DLD1 (cell line): ENCODE results near the gene RET.
"Not testable (repeated sequence)": the region's sequence is repeated elsewhere in the genome, so short reads cannot be mapped to it uniquely, and the experiment has no call there.

ENCODE experiments used
- in situ Hi-C: cut with HindIII; loops from 2 replicates; pipeline ENCODE4 v1.10.0; 2017; ENCODE audit warnings: low sequenced_read_pairs

The RET gene

DNA sequence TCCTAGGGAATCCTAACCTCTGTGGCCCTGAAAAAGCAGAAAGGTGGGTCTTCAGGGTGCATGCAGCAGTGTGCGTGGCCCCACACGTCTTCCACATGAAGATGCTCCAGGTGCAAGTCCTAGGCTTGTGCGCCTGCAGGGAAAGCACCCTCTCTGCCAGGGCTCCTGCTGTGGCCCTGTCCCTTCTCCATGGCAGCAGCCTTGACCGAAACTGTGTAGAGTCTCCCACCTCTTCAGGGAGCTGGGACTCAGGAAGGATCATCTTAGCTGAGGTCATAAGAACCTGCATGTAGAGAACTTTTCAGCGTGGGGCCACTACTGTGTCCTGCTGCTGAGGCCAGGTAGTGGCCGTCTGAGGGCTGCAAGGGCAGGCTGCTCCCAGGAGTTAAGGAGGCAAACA, 55.0 kb downstream of the RET start:
- in situ Hi-C loops, result no loop called here

DNA sequence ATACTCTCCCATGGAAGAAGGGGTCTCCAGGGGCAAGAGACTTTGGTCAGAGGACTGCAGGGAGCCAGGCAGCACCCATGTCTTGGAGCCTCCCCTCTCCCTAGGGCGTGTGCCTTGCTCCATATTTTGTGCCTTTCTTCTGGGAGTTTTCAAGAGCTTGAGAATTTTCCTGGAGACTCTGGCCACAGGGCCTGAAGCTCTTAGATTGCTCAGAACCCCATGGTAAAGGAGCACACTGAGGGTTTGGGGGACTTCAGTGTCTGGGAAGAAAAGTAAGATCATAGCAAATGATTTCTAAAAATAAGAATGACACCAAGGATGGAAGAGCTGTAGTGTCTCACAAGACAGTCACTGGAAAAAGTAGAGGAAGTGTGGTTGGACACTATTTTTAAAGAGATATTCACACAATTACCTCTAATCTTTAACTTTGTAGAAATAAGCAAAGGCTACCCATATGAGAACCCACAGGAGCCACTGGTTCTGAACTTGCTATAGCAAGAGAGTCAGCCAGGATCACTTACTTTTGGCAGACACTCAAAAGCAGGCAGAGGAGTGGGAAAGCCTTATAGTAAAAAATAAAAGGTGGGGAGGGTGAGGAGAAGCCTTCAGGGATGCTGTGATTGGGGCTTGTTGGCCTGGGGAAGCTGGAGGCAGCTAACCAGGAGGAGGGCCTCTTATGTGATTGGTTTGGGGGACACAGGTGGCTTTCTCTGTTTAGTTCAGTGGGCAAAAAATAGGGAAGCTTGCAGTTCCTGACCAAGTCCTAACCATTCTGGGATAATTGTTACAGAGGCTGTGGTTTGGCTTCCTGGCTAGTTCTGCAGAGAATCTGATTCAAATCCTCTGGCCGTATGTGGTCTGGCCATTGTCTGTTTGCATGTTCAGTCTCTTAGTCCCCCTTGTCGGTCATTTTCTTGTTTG, 56.3 kb downstream of the RET start:
- in situ Hi-C loops, result no loop called here

DNA sequence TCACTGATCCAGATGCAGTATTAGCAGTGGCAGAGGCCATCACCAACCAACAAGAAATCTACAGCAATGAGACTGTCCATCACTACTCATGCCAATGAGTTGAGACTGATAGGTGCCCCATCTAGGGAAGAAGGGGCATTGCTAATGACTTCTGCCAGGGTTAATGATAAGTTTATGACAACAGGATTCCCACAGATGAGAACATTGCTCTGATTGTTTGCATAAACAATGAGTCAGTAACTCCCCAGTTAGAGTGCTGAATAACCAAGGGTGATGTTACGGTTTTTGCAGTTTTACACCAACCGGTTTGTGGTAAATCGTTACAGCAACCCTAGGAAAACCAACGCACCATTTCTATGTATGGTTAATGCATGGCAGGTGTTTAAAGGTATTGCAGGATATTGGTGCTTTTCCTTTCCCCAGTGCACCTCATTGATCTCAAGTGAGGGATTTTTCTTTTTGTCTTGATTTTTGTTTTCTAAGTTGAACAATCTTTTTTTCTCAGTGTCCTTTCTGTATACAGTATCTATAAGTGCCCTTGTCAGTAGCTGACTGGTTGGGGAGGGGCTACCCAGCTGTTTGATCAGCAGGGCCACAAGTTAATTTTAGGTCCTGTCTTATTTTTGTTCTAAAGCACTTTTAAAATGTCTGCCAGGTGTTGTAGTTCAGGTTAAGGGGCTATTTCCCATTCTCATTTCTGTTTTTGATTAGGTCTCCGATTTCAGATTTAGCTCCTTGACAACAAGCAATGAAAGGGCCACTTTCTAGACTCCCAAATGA, 57.4 kb downstream of the RET start:
- in situ Hi-C loops, result no loop called here

DNA sequence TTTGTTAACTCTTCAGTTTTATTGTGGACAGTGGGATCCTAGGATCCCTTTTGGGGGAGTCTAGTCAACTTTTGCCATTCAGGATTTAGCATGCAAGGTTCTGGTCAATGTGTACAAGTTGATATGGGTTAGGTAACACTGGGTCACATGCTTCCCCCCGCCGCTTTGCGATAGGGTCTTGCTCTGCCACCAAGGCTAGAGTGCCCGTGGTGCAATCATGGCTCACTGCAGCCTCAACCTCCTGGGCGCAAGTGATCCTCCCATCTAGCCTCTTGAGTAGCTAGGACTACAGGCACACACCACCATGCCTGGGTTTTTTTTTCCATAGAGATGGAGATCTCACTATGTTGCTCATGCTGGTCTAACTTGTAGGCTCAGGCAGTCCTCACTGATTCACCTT, 58.2 kb downstream of the RET start:
- in situ Hi-C loops, result no loop called here

DNA sequence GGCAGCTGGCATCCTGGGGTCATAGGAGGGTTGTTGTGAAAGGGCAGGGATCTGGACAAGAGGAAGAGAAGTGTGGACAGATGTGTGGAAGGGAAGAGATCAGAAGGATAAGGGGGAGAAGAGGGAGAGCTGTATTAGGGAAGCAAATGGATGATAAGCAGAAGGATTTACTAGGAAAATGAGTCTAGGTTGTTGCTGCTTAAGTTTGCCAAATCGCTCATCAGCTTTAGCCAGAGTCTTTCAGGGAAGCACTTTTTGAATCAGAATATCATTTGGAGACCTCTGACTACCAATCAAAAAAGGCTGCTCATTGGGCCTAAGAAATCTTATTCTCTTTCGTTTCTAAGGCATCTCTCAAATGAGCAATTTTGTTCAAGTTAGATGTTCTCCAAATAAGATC, 58.8 kb downstream of the RET start:
- in situ Hi-C loops, result no loop called here

DNA sequence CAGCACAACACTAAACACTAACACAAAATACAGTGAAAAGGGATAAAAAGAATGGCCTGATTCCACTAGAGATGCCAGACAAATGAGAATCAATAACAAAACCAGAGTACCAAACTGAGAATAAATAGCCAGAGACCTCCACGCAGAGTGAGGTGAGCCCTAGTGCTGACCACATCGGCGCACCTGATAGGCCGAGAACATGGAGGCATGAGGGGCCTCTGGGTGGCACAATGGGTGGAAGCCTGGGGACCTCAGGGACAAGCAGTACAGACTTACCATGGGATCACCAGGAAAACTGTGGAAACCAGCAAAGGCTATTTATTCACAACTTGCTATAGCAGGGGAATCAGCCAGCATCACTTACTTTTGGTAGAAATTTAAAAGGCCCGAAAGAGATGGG, 59.6 kb downstream of the RET start:
- in situ Hi-C loops, result no loop called here

DNA sequence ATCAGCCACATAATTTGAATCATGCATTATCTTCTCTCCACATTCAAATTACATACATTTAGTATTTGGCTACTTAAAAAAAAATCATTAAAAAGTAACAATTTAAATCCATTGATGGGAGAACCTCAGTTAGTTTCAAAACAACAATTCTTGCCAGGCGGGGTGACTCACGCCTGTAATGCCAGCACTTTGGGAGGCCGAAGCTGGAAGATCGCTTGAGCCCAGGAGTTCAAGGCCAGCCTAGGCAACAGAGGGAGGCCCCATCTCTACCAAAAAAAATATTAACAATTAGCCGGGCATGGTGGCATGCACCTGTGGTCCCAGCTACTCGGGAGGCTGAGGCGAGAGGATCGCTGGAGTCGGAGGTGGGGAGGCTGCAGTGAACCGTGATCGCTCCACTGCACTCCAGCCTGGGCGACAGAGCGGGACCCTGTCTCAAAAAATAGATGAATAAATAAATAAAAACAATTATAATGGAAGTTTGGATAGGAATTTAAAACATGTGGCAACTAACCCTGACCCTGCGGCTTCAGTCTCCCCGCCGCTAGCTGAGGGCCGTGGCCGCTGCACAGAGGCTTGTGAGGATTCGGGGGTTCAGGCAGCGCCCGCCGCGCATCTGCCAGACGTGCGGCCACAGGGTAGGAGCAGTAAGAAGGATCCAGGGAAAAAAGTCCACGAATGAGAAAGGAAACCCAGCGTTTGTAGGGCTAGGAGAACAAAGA, 60.3 kb downstream of the RET start:
- in situ Hi-C loops, result no loop called here

DNA sequence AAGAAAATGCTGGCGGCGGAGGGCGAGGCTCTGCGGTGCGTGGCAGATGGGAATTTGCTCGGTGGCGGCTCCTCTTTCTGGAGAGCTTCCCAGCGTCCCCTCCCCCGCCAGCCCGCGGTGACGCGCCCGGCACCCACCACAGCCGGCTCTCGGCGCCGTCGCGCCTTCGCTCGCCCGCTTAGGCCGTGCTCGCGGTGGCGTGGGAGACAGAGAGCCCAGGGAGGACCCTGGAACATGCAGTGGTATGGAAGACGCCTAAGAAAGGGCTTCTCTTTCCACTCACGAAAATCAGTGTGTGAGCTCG, 60.8 kb downstream of the RET start:
- in situ Hi-C loops, result no loop called here

DNA sequence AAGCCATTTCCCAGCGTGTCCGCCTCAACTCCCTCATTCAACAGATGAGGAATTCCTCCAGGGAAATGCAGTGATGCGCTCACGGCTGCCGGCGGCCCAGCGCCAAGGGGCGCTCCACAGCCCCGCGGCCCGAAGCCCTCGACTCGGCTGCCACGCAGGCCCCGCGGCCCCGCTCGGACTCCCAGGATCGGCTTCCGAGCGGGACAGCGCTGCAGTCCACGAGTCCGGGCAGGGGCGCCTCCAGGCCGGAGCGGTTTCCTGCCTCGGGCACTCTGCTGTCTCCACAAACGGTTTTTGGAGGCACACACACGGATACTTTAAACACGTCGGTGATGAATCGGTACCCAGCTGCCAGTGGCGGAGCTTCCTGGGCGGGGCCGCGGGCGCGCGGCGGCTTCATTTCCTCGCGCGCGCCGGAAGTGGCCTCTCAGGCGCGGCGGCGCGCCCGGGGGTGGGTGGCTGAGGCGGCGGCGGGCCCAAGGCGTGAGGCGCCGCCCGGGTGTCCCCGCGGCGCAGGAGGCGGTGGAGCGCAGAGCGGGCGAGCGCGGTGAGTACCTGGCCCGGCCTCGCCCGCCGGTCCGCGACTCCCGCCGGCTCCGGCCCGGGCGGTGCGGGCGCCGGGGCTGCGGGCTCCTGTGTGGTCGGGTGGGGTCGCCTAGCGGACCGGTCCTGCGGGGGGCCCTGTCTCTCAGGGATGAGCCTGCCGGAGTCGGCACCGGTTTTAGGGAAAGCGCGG, 61.3 kb downstream of the RET start, which contains the start of gene CSGALNACT2:
Gene CSGALNACT2 (plus strand): TSS at position 425 of the 736 bp plus-strand sequence. CDS start 16,705 bp downstream, outside the sequence.
- in situ Hi-C loops, result no loop called here

DNA sequence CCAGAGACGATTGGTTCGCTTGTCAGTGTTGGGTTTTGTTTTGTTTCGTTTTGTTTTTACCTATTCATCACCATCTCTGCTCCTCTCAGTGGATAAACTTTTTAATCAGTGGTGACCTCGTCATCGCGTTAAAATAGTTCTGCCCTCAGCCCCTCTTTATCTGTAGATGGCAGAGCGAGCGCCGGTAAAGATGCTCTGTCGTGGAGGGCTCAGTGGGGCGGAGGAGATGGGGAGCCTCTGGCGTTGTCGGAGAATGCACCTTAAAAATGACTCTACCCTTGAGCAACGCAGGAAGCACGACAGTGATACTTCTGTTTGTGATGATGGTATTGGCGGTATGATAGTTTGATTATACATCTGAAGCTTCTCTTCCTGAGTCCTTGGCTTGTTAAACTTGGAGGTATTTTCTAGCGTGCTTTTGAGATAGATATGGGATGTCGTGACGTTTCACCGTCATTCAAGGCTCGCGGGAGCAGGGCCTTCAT, 61.9 kb downstream of the RET start:
- in situ Hi-C loops, result no loop called here

DNA sequence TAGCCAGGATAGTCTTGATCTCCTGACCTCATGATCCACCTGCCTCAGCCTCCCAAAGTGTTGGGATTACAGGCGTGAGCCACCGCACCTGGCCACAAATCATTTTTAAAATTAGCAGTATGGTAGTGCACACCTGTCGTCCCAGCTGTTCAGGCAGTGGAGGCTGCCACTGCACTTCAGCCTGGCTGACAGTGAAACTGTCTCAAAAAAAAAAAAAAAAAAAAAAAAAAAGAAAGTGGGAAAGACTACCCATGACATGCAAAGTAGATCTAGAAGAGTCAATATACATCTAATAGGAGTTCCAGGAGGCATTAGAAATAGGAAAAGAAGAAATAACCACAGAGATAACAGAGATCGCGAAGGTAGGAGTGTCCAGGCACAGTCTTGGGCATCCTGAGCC, 64.6 kb downstream of the RET start:
- in situ Hi-C loops, result no loop called here

DNA sequence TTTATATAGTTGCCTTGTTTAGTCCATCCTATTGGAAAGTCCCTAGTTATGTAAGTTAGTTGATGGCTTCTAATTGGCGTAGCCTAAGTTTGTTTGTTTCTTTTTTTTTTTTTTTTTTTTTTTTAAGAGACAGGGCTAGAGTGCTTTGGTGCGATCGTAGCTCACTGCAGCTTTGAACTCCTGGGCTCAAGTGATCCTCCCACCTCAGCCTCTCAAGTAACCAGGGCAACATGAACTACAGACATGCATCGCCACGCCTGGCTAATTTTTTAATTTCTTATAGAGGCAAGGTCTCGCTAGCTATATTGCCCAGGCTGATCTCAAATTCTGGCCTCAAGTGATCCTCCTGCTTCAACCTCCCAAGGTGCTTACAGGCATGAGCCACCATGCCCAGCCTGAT, 68.4 kb downstream of the RET start:
- in situ Hi-C loops, result no loop called here

DNA sequence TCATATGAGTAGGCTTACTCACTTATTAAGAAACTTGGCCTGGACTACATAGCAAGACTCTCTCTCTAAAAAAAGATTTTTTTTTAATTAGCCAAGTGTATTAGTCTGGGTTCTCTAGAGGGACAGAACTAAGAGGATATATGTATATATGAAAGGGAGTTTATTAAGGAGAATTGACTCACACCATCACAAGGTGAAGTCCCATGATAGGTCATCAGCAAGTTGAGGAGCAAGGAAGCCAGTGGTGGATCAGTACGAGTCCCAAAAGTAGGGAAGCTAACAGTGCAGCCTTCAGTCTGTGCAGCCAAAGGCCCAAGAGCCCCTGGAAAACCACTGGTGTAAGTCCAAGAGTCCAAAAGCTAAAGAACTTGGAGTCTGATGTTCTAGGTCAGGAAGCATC, 69.1 kb downstream of the RET start:
- in situ Hi-C loops, result not testable (repeated sequence)

DNA sequence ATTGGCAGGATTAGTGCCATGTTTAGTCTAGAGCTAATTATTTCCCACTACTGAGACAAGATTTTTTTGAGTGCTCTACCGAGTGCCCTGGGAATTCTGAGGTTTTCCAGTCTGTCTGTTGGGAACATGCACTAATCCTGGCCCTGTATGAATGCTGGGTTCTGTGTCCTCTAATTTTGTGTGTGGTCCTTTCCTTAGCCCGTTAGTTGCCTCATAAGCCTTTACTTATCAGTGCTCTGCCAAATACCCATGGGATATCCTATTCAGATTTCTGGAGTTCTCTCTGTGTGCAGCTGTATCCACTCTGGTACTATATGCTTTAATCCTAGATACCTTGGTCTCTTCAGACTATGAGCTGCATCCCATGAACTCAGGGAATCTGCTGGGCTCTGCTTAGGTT, 74.5 kb downstream of the RET start:
- in situ Hi-C loops, result no loop called here

DNA sequence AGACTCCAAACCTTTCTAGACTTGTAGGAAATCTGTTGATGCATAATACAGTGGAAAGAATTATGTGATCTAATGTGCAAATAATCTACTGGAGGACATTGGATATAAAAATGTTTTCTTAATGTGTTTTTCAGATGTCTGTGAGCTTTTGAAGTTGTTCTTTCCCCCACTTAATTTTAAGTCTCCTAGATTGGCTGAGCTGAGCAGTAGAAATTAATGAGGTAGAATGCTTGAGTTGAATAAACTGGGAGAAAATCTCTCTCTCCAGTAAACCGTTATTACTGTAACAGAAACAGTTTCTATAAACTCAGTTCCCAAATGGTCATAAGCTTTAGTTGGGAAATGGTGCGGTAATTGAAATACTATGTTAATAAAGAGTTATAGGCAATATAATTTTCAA, 77.0 kb downstream of the RET start:
- in situ Hi-C loops, result no loop called here

DNA sequence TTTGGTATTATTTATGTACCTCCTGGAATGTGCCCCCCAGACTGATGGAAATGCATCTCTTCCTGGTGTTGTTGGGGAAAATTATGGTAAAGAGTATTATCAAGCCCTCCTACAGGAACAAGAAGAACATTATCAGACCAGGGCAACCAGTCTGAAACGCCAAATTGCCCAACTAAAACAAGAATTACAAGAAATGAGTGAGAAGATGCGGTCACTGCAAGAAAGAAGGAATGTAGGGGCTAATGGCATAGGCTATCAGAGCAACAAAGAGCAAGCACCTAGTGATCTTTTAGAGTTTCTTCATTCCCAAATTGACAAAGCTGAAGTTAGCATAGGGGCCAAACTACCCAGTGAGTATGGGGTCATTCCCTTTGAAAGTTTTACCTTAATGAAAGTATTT, 78.4 kb downstream of the RET start:
- in situ Hi-C loops, result no loop called here

DNA sequence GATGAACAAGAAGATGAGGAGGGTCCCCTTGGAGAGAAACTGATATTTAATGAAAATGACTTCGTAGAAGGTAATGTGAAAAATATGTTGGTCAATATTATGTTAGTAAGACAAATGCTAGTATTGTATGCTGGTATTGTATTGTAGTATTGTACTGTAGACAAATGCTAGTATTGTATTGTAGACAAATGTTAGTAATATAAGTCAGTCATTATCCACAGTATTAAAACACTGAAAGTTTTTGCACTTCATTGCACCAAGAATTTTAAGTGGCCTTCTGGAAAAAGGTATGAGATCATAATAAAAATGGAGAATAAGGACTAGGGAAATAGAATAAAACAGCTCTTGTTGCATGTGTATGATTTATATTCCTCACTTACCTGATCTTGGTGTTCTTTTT, 78.9 kb downstream of the RET start:
- in situ Hi-C loops, result no loop called here

DNA sequence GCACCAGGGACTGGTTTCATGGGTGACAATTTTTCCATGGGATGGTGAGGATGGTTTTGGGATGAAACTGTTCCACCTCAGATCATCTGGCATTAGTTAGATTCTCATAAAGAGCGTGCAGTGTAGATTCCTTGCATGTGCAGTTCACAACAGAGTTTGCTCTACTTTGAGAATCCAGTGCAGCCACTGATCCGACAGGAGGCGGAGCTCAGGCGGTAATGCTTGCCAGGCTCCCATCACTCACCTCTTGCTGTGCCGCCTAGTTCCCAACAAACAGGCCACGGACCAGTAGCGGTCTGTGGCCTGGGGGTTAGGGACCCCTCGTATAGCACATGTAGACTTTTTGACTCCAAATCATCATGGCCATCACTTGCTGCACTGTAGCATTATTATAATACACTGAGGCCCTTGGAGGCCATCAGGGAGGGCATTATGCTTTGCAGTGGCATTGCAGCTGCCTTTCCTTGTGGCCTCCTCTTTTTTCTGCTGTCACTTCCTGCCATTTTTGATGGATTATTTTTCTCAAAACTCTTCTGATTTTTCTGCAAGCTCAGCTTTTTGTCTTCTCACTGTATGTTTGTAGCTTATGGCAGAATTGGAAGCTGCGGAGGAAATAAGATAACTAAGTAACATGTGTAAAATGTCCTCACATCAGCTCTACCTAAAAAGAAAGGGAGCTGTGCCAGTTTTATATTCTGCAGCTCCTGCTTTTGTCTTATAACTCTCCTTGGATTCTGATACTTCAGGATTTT, 79.9 kb downstream of the RET start:
- in situ Hi-C loops, result no loop called here

DNA sequence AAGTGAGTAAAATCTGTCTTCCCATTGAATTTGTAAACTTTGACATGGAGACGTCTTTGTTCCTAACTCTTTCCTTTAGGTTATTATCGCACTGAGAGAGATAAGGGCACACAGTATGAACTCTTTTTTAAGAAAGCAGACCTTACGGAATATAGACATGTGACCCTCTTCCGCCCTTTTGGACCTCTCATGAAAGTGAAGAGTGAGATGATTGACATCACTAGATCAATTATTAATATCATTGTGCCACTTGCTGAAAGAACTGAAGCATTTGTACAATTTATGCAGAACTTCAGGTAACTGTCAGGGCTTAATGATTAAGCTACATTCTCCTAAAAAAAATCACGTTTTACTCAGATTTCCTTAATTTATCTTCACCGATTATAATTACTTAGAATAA, 81.8 kb downstream of the RET start:
- in situ Hi-C loops, result no loop called here
